GM19351 (cell line): ENCODE measurements around the gene OR1J2.
"Not testable (repeated sequence)": the region's sequence is repeated elsewhere in the genome, so short reads cannot be mapped to it uniquely, and the experiment has no call there.

Source experiments
- ATAC-seq: cut with Tn5 transposase; IDR thresholded peaks from one replicate; pipeline ENCODE4 v1.9.1; 2021; ENCODE audit warnings: mild to moderate bottlenecking, moderate library complexity; ENCODE audit not compliant: unreplicated experiment

Gene OR1J2, protein sequence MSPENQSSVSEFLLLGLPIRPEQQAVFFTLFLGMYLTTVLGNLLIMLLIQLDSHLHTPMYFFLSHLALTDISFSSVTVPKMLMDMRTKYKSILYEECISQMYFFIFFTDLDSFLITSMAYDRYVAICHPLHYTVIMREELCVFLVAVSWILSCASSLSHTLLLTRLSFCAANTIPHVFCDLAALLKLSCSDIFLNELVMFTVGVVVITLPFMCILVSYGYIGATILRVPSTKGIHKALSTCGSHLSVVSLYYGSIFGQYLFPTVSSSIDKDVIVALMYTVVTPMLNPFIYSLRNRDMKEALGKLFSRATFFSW

DNA sequence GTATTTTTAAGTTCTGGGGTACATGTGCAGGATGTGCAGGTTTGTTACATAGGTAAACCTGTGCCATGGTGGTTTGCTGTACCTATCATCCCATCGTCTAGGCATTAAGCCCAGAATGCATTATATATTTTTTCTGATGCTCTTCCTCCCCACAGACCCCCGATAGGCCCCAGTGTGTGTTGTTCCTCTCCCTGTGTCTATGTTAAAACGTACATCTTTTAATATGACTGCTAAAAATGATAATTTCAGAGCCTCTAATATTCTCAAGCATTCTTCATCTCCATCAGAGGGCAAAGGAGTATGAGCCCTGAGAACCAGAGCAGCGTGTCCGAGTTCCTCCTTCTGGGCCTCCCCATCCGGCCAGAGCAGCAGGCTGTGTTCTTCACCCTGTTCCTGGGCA, at the start of gene OR1J2:
TSS of gene OR1J2 (plus strand) at position 301 of the 400 bp plus-strand sequence. CDS start at position 301, 0 bp downstream.
- no peak for ATAC-seq

DNA sequence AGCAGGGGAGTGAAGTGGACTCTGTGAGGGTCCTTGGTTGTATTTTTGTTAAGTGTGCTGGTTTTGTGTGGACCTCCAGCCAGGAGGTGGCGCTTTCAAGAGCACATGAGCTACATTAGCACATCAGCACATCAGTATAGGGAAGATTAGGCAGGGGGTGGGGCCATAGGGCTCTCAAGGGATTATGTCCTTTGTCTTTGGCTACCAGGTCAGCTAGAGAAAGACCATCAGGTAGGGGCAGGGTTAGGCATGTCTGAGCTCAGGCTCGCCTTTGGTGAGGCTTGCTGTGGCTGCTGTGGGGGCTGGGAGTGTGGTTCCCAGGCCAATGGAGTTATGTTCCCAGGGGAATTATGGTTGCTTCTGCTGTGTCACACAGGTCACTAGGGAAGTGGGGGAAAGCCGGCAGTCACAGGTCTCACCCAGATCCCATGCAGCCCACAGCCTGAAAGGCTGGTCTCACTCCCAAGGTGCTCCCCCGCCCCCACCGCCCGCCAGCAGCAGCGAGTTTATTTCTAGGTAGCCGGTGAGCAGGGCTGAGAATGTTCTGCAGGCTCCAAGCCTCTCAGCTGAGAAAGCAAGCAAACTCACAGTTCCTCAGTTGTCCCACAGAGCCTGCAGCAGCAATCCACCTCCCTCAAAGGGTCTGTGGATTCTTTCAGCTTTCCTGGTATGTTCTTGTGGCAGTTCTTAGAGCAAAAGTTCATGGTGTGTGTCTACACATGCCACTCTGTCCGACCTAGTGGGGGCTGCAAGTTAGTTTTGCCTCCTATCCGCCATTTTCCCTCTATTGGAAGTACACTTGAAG, 46.6 kb upstream of the OR1J2 start:
- ATAC-seq = peak; percentile 61

DNA sequence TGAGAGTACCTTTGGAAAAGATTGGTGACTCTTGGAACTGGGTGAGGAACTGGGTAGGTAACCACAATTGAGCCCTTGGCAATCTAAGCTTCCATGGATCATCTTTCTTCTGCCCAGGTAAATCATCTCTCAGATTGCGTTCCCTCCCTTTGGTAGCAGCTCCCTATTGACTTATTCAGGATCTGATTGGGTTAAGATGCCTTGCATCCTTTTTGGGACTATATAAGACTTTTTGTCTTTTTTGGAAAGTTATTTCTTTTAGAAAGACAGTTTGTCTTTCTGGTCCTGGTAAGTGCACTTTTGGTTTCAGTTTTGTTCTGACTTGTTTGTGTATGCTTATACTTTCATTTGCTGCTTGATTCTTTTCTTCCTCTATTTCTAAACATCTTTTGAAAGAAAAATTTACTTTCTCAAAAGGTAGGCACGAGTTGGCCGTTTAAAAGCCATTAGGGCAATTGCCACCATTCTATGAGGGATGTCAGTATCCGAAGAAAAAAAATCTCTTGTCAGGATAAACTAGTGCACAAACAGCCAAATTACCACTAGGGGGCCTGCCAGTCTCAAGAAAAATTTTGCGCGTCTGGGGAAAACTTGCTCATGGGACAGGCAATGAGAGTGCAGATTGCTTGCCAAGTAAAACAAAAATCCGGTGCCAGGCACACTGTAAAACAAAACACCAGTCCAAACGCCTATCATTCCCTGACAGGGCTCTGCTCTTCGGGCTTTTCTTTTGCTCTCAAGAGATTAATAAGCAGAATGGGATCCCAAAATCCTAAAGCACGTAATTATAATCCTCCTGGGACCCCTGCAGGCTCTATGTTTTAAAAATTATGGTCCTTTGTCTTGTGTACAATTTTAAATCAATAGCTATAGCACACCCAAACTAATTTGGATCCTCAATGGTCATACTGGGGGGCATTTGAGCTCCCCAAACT, 45.7 kb upstream of the OR1J2 start:
- ATAC-seq = peak; percentile 80

DNA sequence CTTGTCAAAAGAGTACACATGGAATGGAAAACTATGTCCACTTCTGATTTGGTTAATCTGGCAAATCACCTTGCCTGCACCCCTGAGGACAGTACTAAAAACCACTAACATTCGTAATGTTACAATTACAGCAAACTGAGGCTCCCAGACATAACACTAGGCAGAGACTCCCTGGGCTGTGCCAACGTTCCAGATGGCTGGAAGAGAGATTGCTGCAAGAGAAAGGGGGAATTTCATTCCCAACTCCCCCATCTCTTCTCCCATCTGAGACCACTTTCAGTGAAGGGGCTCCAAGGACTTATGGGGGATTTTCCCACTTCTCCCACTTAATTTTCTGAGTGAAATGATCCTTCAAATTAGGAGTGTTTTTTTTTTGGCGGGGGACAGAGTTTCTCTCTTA, 44.1 kb upstream of the OR1J2 start:
- no peak for ATAC-seq

DNA sequence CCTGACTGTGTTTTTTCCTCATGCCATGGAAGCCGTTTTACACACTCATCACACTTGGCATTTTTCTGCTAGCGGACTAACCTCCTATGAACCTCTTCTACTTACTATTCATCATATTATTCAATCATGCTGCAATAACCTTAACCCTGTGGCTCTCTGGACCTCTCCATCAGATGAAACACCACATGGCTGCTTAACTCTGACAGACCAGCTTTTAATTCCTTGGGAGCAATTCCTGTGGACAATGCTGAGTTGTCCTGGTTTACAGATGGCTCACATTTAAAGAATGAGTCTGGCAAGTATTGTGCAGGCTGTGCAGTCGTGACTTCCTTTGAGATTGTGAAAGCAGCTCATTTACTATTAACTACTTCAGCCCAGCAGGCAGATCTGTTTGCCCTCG, 41.9 kb upstream of the OR1J2 start:
- no peak for ATAC-seq

DNA sequence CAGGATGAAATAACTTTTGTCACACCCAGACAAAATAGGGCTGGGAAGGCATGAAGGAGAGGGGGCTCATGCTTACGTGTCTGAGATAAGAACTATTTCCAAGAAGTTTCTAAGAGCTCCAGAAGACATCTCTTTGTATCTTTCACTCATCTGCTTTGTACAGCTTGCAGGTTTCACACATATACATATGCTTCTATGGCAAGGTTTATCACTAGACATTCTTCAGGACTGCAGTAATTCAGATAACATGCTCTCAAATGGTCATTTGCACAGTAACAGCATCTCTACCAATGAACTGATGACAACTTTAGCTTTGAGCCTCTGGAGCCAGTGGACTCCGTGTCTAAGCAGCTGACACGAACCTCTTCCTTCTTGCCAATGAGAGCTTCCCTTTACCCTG, 36.0 kb upstream of the OR1J2 start:
- ATAC-seq = no peak

DNA sequence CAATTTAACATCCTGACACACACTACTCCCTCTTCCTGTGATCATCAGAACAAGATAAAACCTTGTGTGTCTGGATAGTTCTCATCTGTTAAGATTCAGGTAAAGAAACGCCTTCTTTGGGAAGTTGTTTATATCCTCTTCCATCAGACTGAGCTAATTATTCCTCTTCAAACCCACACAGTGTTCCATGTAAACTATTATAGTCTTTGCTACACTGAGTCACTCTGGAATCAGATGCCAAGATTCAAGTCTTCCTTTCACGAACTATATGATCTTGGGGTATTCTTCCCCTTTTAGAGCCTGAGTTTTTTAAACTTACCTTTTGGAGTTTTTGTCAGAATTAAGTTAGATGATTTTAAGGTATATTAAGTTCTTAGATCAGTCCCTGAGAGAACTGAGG, 34.9 kb upstream of the OR1J2 start:
- ATAC-seq = no peak

DNA sequence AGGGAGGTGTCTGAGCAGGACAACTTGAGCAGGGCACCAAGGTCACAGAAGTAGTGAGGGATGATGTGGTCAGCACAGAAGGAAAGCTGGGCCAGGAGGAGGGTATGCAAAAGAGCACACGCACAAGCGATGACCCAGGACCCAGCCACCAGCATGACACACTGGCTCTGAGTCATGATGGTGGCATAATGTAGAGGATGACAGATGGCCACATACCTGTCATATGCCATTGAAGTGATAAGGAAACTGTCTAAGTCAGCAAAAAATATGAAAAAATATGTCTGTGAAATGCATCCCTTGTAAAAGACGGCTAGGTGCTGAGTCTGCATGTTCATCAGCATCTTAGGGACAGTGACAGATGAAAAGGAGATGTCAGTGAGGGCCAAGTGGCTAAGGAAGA, 33.3 kb upstream of the OR1J2 start:
- no peak for ATAC-seq

DNA sequence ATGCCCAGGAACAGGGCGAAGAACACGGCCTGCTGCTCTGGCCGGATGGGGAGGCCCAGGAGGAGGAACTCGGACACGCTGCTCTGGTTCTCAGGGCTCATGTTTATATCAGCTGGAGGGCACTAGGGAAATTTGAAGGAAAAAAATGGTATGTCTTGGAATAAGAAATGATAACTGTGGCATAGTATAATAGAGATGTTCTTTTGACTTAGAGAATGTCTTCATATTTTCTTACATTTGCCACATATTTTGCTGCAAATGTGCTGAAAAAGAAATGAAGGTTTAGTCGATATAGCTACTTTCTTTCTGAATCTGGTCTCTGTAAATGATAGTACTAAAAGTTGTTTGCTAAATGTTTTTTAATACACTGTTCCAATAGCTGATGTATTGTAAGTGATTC, 32.8 kb upstream of the OR1J2 start, which contains the start of gene OR1J1:
TSS of gene OR1J1 (minus strand) at position 101 of the 400 bp plus-strand sequence. CDS start at position 101, 0 bp downstream.
- no peak for ATAC-seq

DNA sequence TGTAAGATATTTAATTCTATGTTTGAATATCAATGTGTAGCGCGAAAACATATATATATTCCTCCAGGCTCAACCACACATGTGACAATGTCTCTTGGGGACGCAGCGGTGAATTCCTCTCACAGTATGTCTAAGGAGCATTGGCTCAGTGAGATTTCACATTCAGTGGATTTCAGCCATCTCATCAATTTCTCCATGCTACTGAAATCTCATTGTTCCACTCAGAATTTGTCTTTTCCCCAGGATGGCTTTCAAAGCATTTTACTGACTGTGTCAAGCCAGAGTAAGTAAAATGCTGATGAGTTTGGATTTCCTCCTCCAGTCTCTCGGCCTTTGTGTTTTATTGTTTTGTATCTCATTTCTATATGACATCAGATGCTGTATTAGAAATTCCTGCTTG, 31.5 kb upstream of the OR1J2 start:
- ATAC-seq = no peak

DNA sequence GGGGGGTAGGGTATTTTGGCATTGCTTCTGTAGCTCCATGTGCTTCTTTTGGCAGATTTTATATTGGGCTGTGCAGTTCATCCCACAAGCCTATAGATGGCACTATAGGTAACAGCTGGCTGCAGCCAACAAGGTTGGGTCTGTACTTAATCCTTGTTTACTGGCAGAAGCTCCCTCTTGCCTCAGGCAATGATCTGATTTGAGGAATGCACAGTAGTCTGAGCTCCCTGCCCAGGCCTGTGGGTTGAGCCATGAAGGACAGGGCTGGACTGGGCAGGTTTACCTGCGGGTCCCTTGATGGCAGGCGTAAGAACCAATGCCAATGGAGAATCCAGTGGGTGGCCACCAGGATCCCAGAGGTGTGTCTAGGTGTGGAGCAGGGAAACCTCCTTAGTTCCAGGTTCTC, 11.7 kb upstream of the OR1J2 start:
- peak; percentile 79 for ATAC-seq

DNA sequence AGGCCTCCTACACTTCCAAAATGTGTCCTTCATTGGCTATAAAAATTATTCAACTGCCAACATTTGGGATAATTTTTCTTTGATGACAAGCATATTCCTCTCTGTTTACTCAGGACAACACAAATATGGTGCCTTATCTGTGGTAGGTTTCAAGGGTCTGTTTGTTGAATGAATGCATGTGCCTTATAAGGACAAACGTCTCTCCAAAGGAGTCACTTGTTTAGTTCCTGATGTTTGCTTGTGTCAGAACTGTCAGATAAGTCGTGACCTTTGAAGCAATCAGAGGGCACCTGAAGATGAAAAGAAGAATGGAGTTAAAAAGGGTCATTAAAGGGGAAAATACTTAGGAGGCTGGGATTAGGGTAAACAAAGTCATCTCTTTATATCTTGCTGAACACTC, 3.6 kb upstream of the OR1J2 start:
- no peak for ATAC-seq

DNA sequence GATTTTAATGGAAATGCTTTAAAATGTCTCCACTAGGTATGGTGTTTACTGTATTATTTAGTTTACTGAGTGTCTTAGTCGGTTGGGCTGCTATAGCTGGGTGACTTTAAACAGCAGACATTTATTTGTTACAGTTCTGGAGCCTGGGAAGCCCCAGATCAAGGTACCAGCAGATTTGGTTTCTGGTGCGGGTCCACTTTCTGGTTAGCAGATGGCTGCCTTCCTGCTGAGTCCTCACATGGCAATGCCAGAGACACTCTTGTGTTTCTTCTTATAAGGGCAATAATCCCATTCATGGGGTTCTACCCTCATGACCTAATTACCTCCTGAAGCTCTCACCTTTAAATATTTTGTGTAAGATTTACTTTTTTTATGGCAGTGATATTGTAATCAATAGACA, 7.6 kb downstream of the OR1J2 start:
- ATAC-seq = no peak

DNA sequence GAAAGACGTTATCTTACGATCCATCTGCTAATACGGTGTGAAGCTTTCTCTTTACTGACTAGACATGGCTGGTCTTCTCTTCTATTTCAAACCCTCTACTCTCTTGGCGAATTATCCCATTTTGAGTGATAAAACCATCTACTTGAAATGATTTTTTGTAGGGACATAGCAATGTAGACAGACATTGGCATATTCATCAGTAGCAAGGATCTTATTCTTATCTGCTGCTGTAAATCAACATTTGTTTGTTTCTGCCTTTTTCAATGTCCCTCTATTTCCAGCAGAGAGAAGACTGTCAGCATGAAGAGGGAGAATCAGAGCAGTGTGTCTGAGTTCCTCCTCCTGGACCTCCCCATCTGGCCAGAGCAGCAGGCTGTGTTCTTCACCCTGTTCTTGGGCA, 8.2 kb downstream of the OR1J2 start, which contains the start of gene OR1J4:
TSS of gene OR1J4 (plus strand) at position 301 of the 400 bp plus-strand sequence. CDS start at position 301, 0 bp downstream.
- no peak for ATAC-seq

DNA sequence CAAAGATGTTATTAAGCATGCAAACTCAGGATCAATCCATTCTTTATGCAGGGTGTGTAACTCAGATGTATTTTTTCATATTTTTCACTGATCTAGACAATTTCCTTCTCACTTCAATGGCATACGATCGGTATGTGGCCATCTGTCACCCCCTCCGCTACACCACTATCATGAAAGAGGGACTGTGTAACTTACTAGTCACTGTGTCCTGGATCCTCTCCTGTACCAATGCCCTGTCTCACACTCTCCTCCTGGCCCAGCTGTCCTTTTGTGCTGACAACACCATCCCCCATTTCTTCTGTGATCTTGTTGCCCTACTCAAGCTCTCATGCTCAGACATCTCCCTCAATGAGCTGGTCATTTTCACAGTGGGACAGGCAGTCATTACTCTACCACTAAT, 8.8 kb downstream of the OR1J2 start:
- no peak for ATAC-seq

DNA sequence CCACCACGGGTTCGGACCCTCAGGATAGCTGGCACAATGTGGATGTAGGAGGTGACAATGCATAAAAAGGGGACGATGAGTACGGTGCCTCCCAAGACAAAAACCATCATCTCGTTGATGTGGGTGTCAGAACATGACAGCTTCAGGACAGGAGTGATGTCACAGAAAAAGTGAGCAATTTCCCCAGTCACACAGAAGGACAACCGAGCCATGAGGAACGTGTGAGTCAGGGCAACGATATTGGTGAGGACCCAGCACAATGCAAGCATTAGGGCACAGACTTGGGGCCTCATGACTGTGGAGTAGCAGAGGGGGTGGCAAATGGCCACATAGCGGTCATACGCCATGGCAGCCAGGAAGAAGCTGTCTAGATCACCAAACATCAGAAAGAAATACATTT, 16.0 kb downstream of the OR1J2 start:
- ATAC-seq = no peak

DNA sequence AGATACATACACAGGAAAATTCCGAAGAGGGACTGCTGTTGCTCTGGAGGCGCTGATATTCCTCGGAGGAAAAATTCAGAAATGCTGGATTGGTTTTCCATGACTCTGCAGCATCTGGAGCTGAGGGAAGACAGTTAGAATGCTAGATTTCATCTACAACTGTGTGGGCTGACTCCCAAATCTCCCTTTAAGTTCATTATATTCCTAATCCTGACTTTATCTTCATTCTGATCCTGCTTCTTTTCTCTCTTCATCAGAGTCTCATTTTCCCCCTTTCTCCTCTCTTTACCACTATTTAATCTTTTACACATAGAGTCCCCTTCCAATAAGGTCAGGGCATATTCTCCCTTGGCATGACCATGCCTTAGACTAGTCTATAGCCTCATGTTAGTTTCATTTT, 16.6 kb downstream of the OR1J2 start, which contains the start of gene OR1N1:
TSS of gene OR1N1 (minus strand) at position 101 of the 400 bp plus-strand sequence. CDS start at position 101, 0 bp downstream.
- ATAC-seq = no peak

DNA sequence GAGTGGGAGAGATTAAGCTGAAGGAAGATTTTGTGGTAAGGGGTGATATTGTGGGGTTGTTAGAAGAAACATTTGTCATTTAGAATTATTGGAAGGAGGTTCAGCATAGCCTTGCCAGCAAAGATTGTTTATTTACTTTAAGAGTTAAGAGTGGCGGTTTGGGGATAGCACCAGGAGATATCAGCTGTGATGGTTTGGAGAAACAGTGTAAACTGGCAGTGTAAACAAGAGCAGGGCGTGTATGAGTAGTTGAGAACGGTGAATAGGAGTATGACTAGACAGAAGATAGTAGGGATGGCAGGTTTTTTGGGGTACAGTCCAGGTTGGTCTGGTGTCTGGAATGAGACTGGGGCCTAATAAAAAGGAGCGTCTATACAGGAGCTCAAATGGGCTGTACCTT, 20.6 kb downstream of the OR1J2 start:
- not testable (repeated sequence) for ATAC-seq

DNA sequence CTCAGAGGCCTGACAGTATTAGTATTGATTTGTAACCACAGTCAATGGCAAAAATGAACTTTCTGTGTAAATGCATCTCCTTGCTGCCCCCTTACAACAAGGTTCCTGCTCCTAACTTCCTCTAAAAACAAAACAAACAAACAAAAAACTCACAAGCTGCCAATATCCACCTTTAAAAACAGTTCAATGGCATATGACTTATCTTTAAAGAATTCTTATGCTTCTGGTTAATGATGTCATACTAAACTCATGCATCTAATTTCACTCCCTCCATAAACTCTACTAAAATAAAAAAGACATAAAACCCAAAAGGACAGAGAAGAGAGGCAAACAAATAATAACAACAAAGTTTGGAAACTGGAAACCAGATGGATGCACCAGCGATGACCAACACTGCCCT, 25.5 kb downstream of the OR1J2 start:
- no peak for ATAC-seq

DNA sequence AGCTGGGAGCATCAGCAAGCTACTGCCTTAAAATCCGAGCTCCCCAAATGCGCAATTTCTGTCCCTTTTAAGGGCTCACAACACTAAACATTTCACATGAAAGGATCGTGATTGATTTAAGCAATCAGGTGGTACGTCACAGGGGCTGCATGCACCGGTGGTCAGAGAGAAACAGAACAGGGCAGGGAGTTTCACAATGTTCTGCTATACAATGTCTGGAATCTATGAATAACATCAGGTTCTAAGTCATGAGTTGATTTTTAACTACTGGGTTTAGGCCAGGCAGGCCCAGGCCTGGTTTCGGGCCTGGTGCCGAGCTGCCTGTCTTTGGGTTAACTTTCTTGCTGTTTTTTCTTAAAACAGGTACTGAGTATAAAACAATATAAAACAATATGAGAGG, 26.5 kb downstream of the OR1J2 start:
- not testable (repeated sequence) for ATAC-seq

DNA sequence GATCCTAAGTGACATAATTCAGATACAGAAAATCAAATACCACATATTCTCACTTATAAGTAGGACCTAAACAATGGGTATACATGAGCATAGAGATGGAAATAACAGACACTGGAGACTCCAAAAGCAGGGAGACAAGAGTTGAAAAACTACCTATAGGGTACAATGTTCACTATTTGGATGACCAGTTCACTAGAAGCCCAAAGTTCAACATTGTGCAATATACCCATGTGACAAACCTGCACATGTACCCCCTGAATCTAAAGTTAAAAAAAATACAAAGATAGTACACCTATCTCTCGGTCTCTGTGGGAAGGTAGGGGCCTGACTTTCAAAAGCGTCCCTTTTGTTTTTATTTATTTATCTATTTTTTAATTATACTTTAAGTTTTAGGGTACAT, 28.2 kb downstream of the OR1J2 start:
- ATAC-seq = no peak
